ENCODE data around the gene NKAIN2.

GRCh38 chr6:123888771-123889513 is 85.3 kb downstream of the NKAIN2 start:
- no peak for TF ChIP-seq CTCF (IDR thresholded peaks at IDR 0.05 in 2 of 3, conservative IDR thresholded peaks at IDR 0.05 in 1 of 3; ENCODE audit: borderline replicate concordance in 1 of 3, insufficient read depth in 1 of 3, low read depth in 2 of 3, low read length in 2 of 3)
- no peak for TF ChIP-seq EZH2 (IDR thresholded peaks at IDR 0.05)
- TF ChIP-seq REST (IDR thresholded peaks at IDR 0.05; ENCODE audit: low read depth) = no peak
